ENCODE results near the gene LILRA5.

LILRA5 gene

GRCh38 chr19:54307389-54308020 lies 5.5 kb downstream of the LILRA5 start:
- ChIA-PET CTCF (interaction anchor here (1.0 to 1.7 kb wide), 5 partner anchors 9 to 48 kb away, joined by 3 to 6 read pairs (median 5); no protein-coding TSS in a partner anchor), POLR2A (no interaction called here)
- H3K9me3 ChIP-seq (ENCODE audit: control extremely low read depth in 1 of 5, control insufficient read depth in 4 of 5, insufficient read depth in 2 of 5, low read depth in 1 of 5, low read length in 4 of 5), result no peaks in the 10 kb centered on the region
- H3K36me3 ChIP-seq (ENCODE audit: control insufficient read depth in 4 of 4, insufficient read depth in 4 of 4, low read length in 3 of 4), result no peaks in the 10 kb centered on the region
- WGBS (ENCODE audit: insufficient coverage), result 96% methylated on average over 5 of the region's 5 CpGs
- H3K27me3 ChIP-seq (replicated peaks in 2 of 5; ENCODE audit: control insufficient read depth in 4 of 5, insufficient read depth in 5 of 5, low read length in 4 of 5), result peaks cover 0 to 6% (median 3%) of the 10 kb centered on the region in 5 experiments
- H3K4me3 ChIP-seq (ENCODE audit: control insufficient read depth in 1 of 7, extremely low read depth in 1 of 7, insufficient read depth in 4 of 7, low read depth in 2 of 7, low read length in 6 of 7), result no peak overlapping the region
- DNase-seq, result no peak
- H3K27ac ChIP-seq (ENCODE audit: insufficient read depth in 1 of 2, low read depth in 1 of 2, low read length in 2 of 2, poor library complexity in 1 of 2, severe bottlenecking in 2 of 2), result no peak overlapping the region
- peaks cover 16 to 35% (median 24%) of the 10 kb centered on the region in 4 experiments for H3K4me1 ChIP-seq (ENCODE audit: control extremely low read depth in 1 of 4, control insufficient read depth in 4 of 4, insufficient read depth in 4 of 4, low read length in 3 of 4)

- ChIA-PET POLR2A (no interaction called here), CTCF (interaction anchor here (0.6 to 1.5 kb wide), 2 partner anchors 19 to 512 kb away, joined by 3 read pairs; no protein-coding TSS in a partner anchor)
- H3K36me3 ChIP-seq (ENCODE audit: control insufficient read depth in 4 of 4, insufficient read depth in 4 of 4, low read length in 3 of 4), result no peaks in the 10 kb centered on the region
- H3K4me1 ChIP-seq (ENCODE audit: control extremely low read depth in 1 of 4, control insufficient read depth in 4 of 4, insufficient read depth in 4 of 4, low read length in 3 of 4), result peaks cover 23 to 43% (median 29%) of the 10 kb centered on the region in 4 experiments
- no peaks in the 10 kb centered on the region for H3K9me3 ChIP-seq (ENCODE audit: control extremely low read depth in 1 of 5, control insufficient read depth in 4 of 5, insufficient read depth in 2 of 5, low read depth in 1 of 5, low read length in 4 of 5)
- no peak overlapping the region for H3K4me3 ChIP-seq (ENCODE audit: control insufficient read depth in 1 of 7, extremely low read depth in 1 of 7, insufficient read depth in 4 of 7, low read depth in 2 of 7, low read length in 6 of 7)
- no CpG with 5 or more reads among the region's 1 CpG for WGBS (ENCODE audit: insufficient coverage)
- DNase-seq, result no peak
- H3K27me3 ChIP-seq (replicated peaks in 2 of 5; ENCODE audit: control insufficient read depth in 4 of 5, insufficient read depth in 5 of 5, low read length in 4 of 5), result peaks cover 0 to 6% (median 4%) of the 10 kb centered on the region in 5 experiments
- no peak overlapping the region for H3K27ac ChIP-seq (ENCODE audit: insufficient read depth in 1 of 2, low read depth in 1 of 2, low read length in 2 of 2, poor library complexity in 1 of 2, severe bottlenecking in 2 of 2)
These were observed 7.8 kb downstream of the LILRA5 start for GRCh38 chr19:54305141-54305540.

GRCh38 chr19:54302257-54302656 lies 10.7 kb downstream of the LILRA5 start:
- DNase-seq, result peak; percentile 71 to 88 (median 88)
- WGBS (ENCODE audit: insufficient coverage), result 17% methylated on average over 3 of the region's 4 CpGs
- peaks cover 0 to 15% (median 7%) of the 10 kb centered on the region in 5 experiments for H3K27me3 ChIP-seq (replicated peaks in 2 of 5; ENCODE audit: control insufficient read depth in 4 of 5, insufficient read depth in 5 of 5, low read length in 4 of 5)
- POLR2A ChIA-PET, result interaction anchor here (0.6 kb wide), 1 partner anchor 644 kb away, joined by 3 read pairs; no protein-coding TSS in a partner anchor
- no peaks in the 10 kb centered on the region for H3K9me3 ChIP-seq (ENCODE audit: control extremely low read depth in 1 of 5, control insufficient read depth in 4 of 5, insufficient read depth in 2 of 5, low read depth in 1 of 5, low read length in 4 of 5)
- CTCF ChIA-PET, result interaction anchor here (0.6 to 2.5 kb wide), 3 partner anchors 13 to 53 kb away, joined by 3 to 7 read pairs (median 4); no protein-coding TSS in a partner anchor
- no peaks in the 10 kb centered on the region for H3K36me3 ChIP-seq (ENCODE audit: control insufficient read depth in 4 of 4, insufficient read depth in 4 of 4, low read length in 3 of 4)
- H3K4me1 ChIP-seq (ENCODE audit: control extremely low read depth in 1 of 4, control insufficient read depth in 4 of 4, insufficient read depth in 4 of 4, low read length in 3 of 4), result peaks cover 23 to 52% (median 38%) of the 10 kb centered on the region in 4 experiments
- H3K4me3 ChIP-seq (ENCODE audit: control insufficient read depth in 1 of 7, extremely low read depth in 1 of 7, insufficient read depth in 4 of 7, low read depth in 2 of 7, low read length in 6 of 7), result no peak overlapping the region
- no peak overlapping the region for H3K27ac ChIP-seq (ENCODE audit: insufficient read depth in 1 of 2, low read depth in 1 of 2, low read length in 2 of 2, poor library complexity in 1 of 2, severe bottlenecking in 2 of 2)

GRCh38 chr19:54299515-54299914 lies 13.5 kb downstream of the LILRA5 start:
- POLR2A ChIA-PET, result no interaction called here
- CTCF ChIA-PET, result interaction anchor here (1.0 to 1.2 kb wide), 2 partner anchors 33 to 38 kb away, joined by 3 read pairs; no protein-coding TSS in a partner anchor
- Histone ChIP-seq H3K9me3 (ENCODE audit: control extremely low read depth in 1 of 5, control insufficient read depth in 4 of 5, insufficient read depth in 2 of 5, low read depth in 1 of 5, low read length in 4 of 5) (peaks cover 0 to 1% (median 0%) of the 10 kb centered on the region in 5 experiments), H3K27me3 (replicated peaks in 2 of 5; ENCODE audit: control insufficient read depth in 4 of 5, insufficient read depth in 5 of 5, low read length in 4 of 5) (peaks cover 0 to 14% (median 2%) of the 10 kb centered on the region in 5 experiments), H3K27ac (ENCODE audit: insufficient read depth in 1 of 2, low read depth in 1 of 2, low read length in 2 of 2, poor library complexity in 1 of 2, severe bottlenecking in 2 of 2) (no peak overlapping the region), H3K36me3 (ENCODE audit: control insufficient read depth in 4 of 4, insufficient read depth in 4 of 4, low read length in 3 of 4) (no peaks in the 10 kb centered on the region), H3K4me1 (ENCODE audit: control extremely low read depth in 1 of 4, control insufficient read depth in 4 of 4, insufficient read depth in 4 of 4, low read length in 3 of 4) (peaks cover 21 to 46% (median 33%) of the 10 kb centered on the region in 4 experiments), H3K4me3 (ENCODE audit: control insufficient read depth in 1 of 7, extremely low read depth in 1 of 7, insufficient read depth in 4 of 7, low read depth in 2 of 7, low read length in 6 of 7) (no peak overlapping the region)
- no peak for DNase-seq
- 93% methylated on average over 3 of the region's 5 CpGs for WGBS (ENCODE audit: insufficient coverage)

- Histone ChIP-seq H3K9me3 (ENCODE audit: control extremely low read depth in 1 of 5, control insufficient read depth in 4 of 5, insufficient read depth in 2 of 5, low read depth in 1 of 5, low read length in 4 of 5) (peaks cover 0 to 5% (median 0%) of the 10 kb centered on the region in 5 experiments), H3K4me1 (ENCODE audit: control extremely low read depth in 1 of 4, control insufficient read depth in 4 of 4, insufficient read depth in 4 of 4, low read length in 3 of 4) (peaks cover 18 to 43% (median 29%) of the 10 kb centered on the region in 4 experiments), H3K4me3 (ENCODE audit: control insufficient read depth in 1 of 7, extremely low read depth in 1 of 7, insufficient read depth in 4 of 7, low read depth in 2 of 7, low read length in 6 of 7) (no peak overlapping the region), H3K36me3 (ENCODE audit: control insufficient read depth in 4 of 4, insufficient read depth in 4 of 4, low read length in 3 of 4) (no peaks in the 10 kb centered on the region), H3K27ac (ENCODE audit: insufficient read depth in 1 of 2, low read depth in 1 of 2, low read length in 2 of 2, poor library complexity in 1 of 2, severe bottlenecking in 2 of 2) (no peak overlapping the region), H3K27me3 (replicated peaks in 2 of 5; ENCODE audit: control insufficient read depth in 4 of 5, insufficient read depth in 5 of 5, low read length in 4 of 5) (peaks cover 0 to 14% (median 2%) of the 10 kb centered on the region in 5 experiments)
- peak in 2 of 3 donors; percentile 28 to 32 for DNase-seq
- ChIA-PET POLR2A (no interaction called here), CTCF (interaction anchor here (1.0 to 1.9 kb wide), 3 partner anchors 9 to 37 kb away, joined by 3 to 6 read pairs (median 3); no protein-coding TSS in a partner anchor)
- 50% methylated on average over 7 of the region's 7 CpGs for WGBS (ENCODE audit: insufficient coverage)
These were observed 13.9 kb downstream of the LILRA5 start for GRCh38 chr19:54299126-54299498.

- peaks cover 0 to 10% (median 3%) of the 10 kb centered on the region in 5 experiments for H3K9me3 ChIP-seq (ENCODE audit: control extremely low read depth in 1 of 5, control insufficient read depth in 4 of 5, insufficient read depth in 2 of 5, low read depth in 1 of 5, low read length in 4 of 5)
- no peak overlapping the region for H3K27ac ChIP-seq (ENCODE audit: insufficient read depth in 1 of 2, low read depth in 1 of 2, low read length in 2 of 2, poor library complexity in 1 of 2, severe bottlenecking in 2 of 2)
- DNase-seq, result no peak
- ChIA-PET POLR2A (no interaction called here), CTCF (interaction anchor here (0.8 to 1.9 kb wide), 6 partner anchors 10 to 47 kb away, joined by 3 to 7 read pairs (median 3); no protein-coding TSS in a partner anchor)
- no peak overlapping the region for H3K4me3 ChIP-seq (ENCODE audit: control insufficient read depth in 1 of 7, extremely low read depth in 1 of 7, insufficient read depth in 4 of 7, low read depth in 2 of 7, low read length in 6 of 7)
- H3K36me3 ChIP-seq (ENCODE audit: control insufficient read depth in 4 of 4, insufficient read depth in 4 of 4, low read length in 3 of 4), result no peaks in the 10 kb centered on the region
- WGBS (ENCODE audit: insufficient coverage), result 89% methylated on average over 2 of the region's 4 CpGs
- peaks cover 0 to 15% (median 2%) of the 10 kb centered on the region in 5 experiments for H3K27me3 ChIP-seq (replicated peaks in 2 of 5; ENCODE audit: control insufficient read depth in 4 of 5, insufficient read depth in 5 of 5, low read length in 4 of 5)
- H3K4me1 ChIP-seq (ENCODE audit: control extremely low read depth in 1 of 4, control insufficient read depth in 4 of 4, insufficient read depth in 4 of 4, low read length in 3 of 4), result peaks cover 12 to 37% (median 25%) of the 10 kb centered on the region in 4 experiments
These were observed 14.4 kb downstream of the LILRA5 start for GRCh38 chr19:54298357-54299125.
